GM21381 (cell line): ENCODE results near the gene CMTM8.
A peak's percentile ranks its signal among the peaks of the same experiment; 100 is the strongest.

Source experiments
- ATAC-seq: cut with Tn5 transposase; IDR thresholded peaks from one replicate; pipeline ENCODE4 v1.9.1; 2021; ENCODE audit warnings: mild to moderate bottlenecking, moderate library complexity; ENCODE audit not compliant: unreplicated experiment

The CMTM8 gene

GRCh38 chr3:32325927-32326326, 87.4 kb downstream of the CMTM8 start:
- ATAC-seq, result no peak

GRCh38 chr3:32326795-32327194, 88.3 kb downstream of the CMTM8 start:
- no peak for ATAC-seq

GRCh38 chr3:32334675-32335074, 96.2 kb downstream of the CMTM8 start:
- ATAC-seq, result no peak

GRCh38 chr3:32335365-32336112, 97.1 kb downstream of the CMTM8 start:
- no peak for ATAC-seq

- ATAC-seq, result no peak
Measured at GRCh38 chr3:32336113-32336498, 97.6 kb downstream of the CMTM8 start.

GRCh38 chr3:32337505-32337904, 99.0 kb downstream of the CMTM8 start:
- no peak for ATAC-seq

DNA sequence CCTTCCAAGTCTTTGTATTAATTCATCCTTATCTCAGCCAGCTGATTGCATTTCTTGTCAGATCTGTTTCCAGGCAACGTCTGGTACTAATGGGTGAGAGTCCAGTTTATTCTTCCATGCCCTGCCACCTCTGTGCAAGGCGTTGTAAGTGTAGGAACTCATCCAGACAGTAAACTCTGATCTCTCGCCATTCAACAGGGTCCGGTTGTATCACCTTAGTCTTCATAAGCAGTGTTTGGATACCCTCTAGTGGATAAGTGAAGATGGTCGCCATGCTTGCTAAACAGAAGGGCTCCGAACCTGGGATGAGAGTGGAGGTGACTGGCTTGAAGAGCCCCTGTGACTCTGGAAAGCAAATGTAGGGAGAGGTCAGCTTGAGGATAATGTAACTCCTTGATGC, 101.6 kb downstream of the CMTM8 start:
- no peak for ATAC-seq

DNA sequence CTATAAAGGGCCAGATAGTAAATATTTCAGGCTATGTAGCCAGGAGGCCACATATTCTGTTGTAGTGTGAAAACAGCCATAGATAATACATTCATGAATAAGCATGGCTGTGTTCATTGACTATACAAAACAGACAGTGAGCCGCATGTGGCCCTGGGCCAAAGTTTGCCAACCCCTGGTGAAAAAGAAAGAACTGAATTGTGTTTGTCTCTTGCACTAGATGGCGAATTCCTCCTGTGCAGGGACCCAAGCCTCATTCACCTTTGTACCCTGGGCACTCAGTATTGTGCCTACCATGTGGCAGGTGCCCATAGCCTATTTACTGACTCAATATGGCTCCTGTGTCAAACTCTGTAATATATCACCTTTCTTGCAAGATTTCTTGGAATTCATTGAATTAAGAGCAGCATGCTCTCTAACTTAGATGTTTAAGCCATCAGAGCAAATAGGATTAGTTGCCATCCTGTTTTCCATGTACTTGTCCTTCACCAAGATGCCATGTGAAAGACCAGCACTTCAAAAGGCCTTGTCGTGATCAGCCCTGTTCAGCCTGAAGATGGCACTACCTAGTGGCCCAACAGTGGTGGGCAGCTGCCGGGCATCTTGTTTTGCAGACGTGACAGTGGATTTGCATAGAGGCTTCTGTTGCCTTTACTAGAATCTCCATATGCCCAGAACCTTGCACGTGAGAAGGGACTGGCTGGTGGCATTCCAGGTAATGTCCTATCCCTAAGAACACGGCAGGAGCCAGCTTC, 102.3 kb downstream of the CMTM8 start:
- ATAC-seq, result no peak

DNA sequence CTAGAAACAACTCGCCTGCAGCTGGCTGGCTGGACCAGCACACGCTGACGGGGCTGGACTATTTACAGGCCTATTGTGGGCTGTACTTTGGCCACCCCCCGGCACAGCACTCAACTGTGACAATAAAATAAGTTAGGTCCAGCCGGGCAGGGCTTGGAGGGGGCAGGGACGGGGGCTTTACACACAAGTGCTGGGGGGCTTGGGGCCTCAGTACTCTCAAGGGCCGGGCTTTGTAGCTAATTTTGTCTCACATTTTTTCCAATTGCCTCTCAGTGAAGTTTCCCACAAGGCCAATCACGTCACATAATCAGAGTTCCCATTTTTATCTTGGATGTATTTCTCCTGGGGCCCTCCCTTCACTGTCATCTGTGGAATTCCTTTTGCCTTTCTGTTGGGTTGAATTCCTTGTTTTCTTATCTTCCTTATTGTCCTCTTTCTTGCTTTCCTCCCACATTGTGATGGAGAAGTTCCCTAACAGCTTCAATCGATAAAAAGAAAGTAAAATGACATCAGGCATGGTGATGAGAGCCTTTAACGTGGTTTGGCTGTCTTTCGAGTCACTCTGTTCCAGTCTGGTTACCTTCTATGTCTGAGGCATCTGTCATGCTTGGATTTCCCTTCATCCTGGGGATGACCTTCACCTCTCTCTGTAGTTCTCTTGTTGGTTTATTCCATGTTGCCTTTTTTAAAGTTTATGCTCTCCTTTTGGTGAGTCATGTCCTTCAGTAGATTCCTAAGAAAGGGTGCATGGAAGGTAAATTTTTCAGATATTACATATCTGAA, 109.1 kb downstream of the CMTM8 start:
- ATAC-seq, result no peak

DNA sequence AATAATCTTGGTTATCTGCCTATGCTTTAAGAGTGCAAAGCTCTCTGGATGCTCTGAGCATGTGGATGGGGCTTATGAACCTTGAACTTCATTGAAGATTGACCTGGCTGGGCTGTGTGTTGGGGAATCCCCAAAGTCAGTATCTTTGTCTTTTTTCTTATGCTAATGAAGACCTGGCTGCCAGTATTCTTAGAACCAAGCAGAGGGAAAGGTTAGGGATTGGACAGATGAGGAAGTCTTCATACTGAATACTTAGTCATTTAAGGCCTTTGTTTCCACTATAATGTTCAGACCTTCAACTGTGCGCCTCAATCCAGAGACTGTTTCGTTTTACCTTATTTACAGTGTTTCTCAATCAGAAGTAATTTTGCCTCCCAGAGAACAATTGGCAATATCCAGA, 110.7 kb downstream of the CMTM8 start:
- no peak for ATAC-seq

GRCh38 chr3:32352563-32352962, 114.1 kb downstream of the CMTM8 start:
- ATAC-seq, result no peak

DNA sequence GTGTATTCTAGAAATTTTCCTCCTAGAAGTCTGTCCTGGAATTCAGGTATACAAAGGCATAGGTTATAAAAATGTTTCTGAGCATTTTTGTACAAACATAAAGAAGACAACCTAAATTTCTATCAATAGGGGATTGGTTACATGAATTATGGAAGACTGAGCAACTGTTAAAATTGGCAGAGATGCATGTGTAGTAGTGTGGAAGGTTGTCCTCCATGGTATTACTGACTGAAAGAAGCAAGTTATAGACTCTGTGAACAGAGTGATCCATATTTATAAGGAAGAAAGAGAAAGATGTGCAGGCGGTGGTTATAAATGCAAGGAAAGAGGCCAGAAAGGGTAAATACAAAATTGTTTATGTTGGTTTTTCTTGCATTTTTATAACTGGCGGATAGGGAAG, 114.9 kb downstream of the CMTM8 start:
- ATAC-seq, result no peak

DNA sequence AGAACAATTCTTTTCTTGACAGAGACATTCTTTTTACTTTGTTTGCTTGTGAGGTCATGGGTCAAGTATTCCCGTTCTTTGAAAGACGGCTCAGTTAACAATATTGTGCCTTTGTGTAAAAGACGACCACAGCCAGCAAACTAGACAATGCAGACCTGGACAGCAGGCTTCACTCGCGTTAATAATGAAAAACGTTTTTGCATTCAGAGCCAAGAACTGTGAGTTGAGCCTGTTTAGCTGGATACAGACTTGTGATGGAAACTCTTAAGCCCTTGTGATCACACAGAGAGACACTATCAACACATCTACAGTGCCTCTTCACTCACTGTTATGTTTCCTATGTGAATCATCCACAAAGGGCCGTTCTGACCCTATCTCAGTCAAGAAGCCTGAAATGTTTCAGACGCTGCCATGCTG, 115.9 kb downstream of the CMTM8 start:
- no peak for ATAC-seq

GRCh38 chr3:32355751-32356291, 117.3 kb downstream of the CMTM8 start:
- ATAC-seq, result no peak

GRCh38 chr3:32359766-32360492, 121.4 kb downstream of the CMTM8 start:
- no peak for ATAC-seq

DNA sequence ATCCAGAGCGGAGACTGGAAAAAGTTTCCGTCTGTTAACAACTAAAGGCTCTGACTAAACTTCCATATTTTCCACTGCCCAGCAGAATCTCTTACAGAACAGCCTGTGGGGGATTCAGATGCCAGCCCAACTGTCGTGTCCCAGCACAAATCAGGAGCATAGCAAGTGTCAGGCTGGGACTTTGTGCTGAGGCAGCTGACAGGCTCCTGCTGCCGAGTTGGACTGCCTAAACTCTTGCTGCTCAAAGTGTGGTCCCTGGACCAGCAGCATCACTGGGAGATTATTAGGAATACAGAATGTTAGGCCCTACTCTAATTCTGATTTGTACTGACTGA, 122.0 kb downstream of the CMTM8 start:
- no peak for ATAC-seq

DNA sequence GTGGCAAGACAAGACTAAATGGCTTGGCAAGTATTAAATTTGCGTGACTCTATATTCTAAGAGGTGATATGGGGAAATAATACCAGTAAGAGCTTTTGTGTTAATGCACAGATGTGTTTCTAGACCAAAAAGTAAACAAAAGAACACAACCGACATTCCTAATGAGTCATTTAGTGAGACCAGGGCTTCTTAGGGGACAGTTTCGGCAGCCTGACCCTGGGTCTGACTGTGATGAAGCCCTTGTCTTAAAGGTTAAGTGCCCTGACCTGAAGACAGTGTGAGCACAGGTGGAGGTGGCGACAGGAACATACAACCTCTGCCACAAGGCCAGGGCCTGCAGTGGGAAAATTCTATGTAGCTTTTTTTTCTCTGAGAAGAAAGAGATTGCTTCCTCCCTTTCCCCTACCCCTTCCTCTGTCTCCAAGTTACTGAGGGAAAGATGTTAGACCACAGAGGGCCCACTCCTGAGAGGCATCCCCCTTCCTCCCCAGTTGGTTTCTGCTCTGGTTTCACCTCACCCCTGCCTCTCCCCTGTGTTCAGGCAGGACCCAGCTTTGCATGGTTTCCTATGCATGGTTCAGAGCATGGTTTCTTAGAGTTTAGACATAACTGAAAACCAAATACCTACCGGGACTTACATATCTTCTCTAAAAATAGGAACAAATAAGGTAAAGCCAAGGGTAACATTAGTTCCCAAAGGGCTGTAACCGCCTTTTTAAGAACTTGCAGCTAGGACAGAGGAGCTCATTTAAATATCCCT, 128.3 kb downstream of the CMTM8 start:
- peak; percentile 56 for ATAC-seq

DNA sequence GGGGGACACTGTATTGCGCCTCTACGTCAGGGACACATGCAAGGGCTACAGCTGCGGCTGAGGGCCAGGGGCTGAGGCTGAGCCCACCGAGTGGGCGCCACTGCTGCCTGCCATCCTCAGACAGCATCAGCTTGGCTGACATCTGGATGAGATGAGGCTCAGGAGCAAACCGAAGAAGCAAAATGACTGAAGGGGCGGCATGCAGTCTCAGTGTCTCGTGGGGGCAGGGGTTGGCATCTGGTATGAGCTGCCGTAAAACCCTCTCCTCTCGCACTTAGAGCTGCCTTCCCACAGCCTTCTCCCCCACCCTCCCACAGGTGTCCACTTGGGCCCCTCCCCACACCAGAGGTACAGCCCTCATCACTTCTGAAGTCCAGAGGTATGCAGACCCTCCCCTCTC, 129.0 kb downstream of the CMTM8 start:
- ATAC-seq, result no peak

- no peak for ATAC-seq
Measured at GRCh38 chr3:32371461-32372212, 133.2 kb downstream of the CMTM8 start.

DNA sequence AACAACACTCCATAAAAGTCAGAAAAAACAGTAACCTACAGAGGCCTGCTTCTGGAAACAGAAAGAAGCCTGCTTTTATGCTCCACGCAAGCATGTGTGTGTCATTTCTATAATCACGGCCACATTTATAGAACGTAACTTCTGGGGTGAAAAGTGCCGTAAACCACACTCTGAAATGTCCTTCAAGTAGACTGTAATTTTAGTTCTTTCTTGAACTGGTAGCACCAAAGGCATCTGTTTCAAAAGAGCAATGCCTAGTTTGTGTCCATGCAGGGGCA, 133.7 kb downstream of the CMTM8 start:
- no peak for ATAC-seq
